Measurements from ENCODE around the gene ZBTB44.
"Not testable (repeated sequence)": the region's sequence is repeated elsewhere in the genome, so short reads cannot be mapped to it uniquely, and the experiment has no call there.

The ZBTB44 gene

GRCh38 chr11:130247319-130247718 is 67.4 kb downstream of the ZBTB44 start:
- no peaks in the 10 kb centered on the region for H3K4me1 ChIP-seq
- H3K4me2 ChIP-seq (ENCODE audit: low read length): no peak overlapping the region
- no peaks in the 10 kb centered on the region for H3K36me3 ChIP-seq (ENCODE audit: control insufficient read depth, insufficient read depth, low read length)
- H3K9me3 ChIP-seq (ENCODE audit: control insufficient read depth, low read length): no peaks in the 10 kb centered on the region
- H2AFZ ChIP-seq: no peak overlapping the region
- no peak overlapping the region for H3K4me3 ChIP-seq (ENCODE audit: low read depth, low read length)
- peaks cover 4% of the 10 kb centered on the region for H3K79me2 ChIP-seq
- no peak overlapping the region for H3K27ac ChIP-seq
- TF ChIP-seq, protein P1, sequence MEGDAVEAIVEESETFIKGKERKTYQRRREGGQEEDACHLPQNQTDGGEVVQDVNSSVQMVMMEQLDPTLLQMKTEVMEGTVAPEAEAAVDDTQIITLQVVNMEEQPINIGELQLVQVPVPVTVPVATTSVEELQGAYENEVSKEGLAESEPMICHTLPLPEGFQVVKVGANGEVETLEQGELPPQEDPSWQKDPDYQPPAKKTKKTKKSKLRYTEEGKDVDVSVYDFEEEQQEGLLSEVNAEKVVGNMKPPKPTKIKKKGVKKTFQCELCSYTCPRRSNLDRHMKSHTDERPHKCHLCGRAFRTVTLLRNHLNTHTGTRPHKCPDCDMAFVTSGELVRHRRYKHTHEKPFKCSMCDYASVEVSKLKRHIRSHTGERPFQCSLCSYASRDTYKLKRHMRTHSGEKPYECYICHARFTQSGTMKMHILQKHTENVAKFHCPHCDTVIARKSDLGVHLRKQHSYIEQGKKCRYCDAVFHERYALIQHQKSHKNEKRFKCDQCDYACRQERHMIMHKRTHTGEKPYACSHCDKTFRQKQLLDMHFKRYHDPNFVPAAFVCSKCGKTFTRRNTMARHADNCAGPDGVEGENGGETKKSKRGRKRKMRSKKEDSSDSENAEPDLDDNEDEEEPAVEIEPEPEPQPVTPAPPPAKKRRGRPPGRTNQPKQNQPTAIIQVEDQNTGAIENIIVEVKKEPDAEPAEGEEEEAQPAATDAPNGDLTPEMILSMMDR (IDR thresholded peaks at IDR 0.05): no peak
- no peaks in the 10 kb centered on the region for H3K27me3 ChIP-seq (ENCODE audit: control insufficient read depth, insufficient read depth, low read length)
- H3K9ac ChIP-seq: no peak overlapping the region

DNA sequence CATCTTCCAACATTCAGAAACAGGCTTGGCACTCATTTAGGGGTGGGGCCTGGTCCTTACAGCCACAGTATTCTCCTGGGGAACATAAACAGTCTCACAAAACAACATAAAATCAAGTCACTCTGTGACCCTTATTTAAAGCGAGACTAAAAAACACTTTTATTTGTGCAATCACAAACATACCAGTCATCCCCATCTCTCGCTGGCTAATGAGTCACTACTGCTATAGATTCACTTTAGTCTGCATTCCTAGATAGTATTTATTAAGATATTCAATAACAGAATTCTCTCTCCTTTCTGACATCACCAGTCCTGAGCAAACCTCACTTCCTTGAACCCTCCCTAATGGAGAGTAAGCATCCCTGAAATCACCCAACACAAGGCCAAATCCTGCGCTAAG is 68.0 kb downstream of the ZBTB44 start:
- no peak overlapping the region for H3K9ac ChIP-seq
- no peak overlapping the region for H2AFZ ChIP-seq
- no peak overlapping the region for H3K27ac ChIP-seq
- no peaks in the 10 kb centered on the region for H3K9me3 ChIP-seq (ENCODE audit: control insufficient read depth, low read length)
- H3K36me3 ChIP-seq (ENCODE audit: control insufficient read depth, insufficient read depth, low read length): no peaks in the 10 kb centered on the region
- TF ChIP-seq, protein P1 (IDR thresholded peaks at IDR 0.05): no peak
- no peaks in the 10 kb centered on the region for H3K27me3 ChIP-seq (ENCODE audit: control insufficient read depth, insufficient read depth, low read length)
- no peak overlapping the region for H3K4me3 ChIP-seq (ENCODE audit: low read depth, low read length)
- H3K4me1 ChIP-seq: no peaks in the 10 kb centered on the region
- no peak overlapping the region for H3K4me2 ChIP-seq (ENCODE audit: low read length)
- H3K79me2 ChIP-seq: no peaks in the 10 kb centered on the region

DNA sequence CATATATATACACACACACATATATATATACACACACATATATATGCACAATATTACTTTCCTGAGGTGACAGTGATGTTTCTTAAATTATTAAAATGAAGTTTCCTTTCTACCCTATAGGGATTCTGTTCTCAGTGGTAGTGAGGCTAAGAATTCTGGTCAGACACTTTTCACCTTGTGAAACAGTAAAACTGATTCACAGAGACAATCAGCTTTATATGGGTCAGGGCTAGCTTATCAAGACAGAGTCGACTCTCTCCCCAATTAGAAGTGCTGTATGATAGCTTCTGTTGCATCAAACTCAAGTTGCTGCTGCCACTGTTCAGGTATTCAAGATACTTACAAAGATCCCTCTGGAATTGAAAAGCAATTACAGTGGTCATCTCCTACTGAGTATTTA is 68.4 kb downstream of the ZBTB44 start:
- Histone ChIP-seq H3K79me2 (no peaks in the 10 kb centered on the region), H3K36me3 (ENCODE audit: control insufficient read depth, insufficient read depth, low read length) (no peaks in the 10 kb centered on the region), H3K4me1 (no peaks in the 10 kb centered on the region), H3K27me3 (ENCODE audit: control insufficient read depth, insufficient read depth, low read length) (no peaks in the 10 kb centered on the region), H3K9me3 (ENCODE audit: control insufficient read depth, low read length) (no peaks in the 10 kb centered on the region), H3K4me3 (ENCODE audit: low read depth, low read length) (no peak overlapping the region), H3K9ac (no peak overlapping the region), H3K4me2 (ENCODE audit: low read length) (no peak overlapping the region), H2AFZ (no peak overlapping the region), H3K27ac (no peak overlapping the region)
- TF ChIP-seq, protein P1 (IDR thresholded peaks at IDR 0.05): no peak

DNA sequence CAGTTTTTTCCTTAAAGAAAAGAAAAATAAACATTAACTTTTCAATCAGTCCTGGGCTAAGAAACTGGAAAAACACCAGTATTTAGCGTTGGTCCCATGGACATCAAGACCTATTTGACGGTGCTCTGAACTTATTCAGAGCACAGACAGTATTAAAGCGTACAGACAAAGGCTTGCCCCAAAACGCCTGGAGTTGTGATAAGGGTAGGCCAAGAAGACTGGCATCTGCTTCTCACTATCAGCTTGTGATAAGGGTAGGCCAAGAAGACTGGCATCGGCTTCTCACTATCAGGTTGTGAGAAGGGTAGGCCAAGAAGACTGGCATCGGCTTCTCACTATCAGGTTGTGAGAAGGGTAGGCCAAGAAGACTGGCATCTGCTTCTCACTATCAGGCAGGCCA is 69.3 kb downstream of the ZBTB44 start:
- not testable (repeated sequence) for H3K27ac ChIP-seq; H3K36me3 ChIP-seq (ENCODE audit: control insufficient read depth, insufficient read depth, low read length); H3K9me3 ChIP-seq (ENCODE audit: control insufficient read depth, low read length); H3K4me2 ChIP-seq (ENCODE audit: low read length); H3K4me1 ChIP-seq; H2AFZ ChIP-seq; H3K4me3 ChIP-seq (ENCODE audit: low read depth, low read length); H3K79me2 ChIP-seq; H3K27me3 ChIP-seq (ENCODE audit: control insufficient read depth, insufficient read depth, low read length); H3K9ac ChIP-seq

DNA sequence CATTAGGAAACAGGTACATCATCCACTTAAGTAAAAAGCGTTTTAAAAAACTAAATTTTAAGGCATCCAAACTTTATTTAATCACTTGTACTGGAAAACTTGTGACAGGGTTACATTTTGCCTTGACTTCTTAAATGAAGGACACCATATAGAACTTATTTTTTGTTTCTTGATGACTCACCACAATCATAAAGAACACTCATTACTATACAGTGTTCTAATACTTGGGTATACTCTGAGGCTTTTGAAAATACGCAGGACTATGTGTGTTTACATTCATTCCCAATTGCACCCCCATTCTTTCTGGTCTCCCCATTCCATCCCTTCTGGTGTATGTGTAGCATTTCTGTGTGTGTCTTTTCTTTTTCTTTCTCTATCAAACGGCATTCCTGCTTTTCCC is 69.9 kb downstream of the ZBTB44 start:
- Histone ChIP-seq H3K9me3 (ENCODE audit: control insufficient read depth, low read length) (no peaks in the 10 kb centered on the region), H2AFZ (no peak overlapping the region), H3K4me2 (ENCODE audit: low read length) (no peak overlapping the region), H3K27ac (no peak overlapping the region), H3K4me1 (no peaks in the 10 kb centered on the region), H3K4me3 (ENCODE audit: low read depth, low read length) (no peak overlapping the region), H3K27me3 (ENCODE audit: control insufficient read depth, insufficient read depth, low read length) (no peaks in the 10 kb centered on the region), H3K79me2 (no peaks in the 10 kb centered on the region), H3K36me3 (ENCODE audit: control insufficient read depth, insufficient read depth, low read length) (no peaks in the 10 kb centered on the region), H3K9ac (no peak overlapping the region)
- TF ChIP-seq, protein P1 (IDR thresholded peaks at IDR 0.05): no peak
